PC-3 (cell line): ENCODE measurements around the gene DYNLL2. TPM values are rescaled to one million over a fixed set of nuclear protein-coding genes. Genes with fewer than 3 reads are reported as not detected.
A peak's percentile ranks its signal among the peaks of the same experiment; 100 is the strongest.
"Not testable (repeated sequence)": the region's sequence is repeated elsewhere in the genome, so short reads cannot be mapped to it uniquely, and the experiment has no call there.

Experiments
- ATAC-seq: fragments of 200-7000 bp; cut with Tn5 transposase; 2 replicates; pipeline ENCODE4 v1.9.1; 2020; ENCODE audit warnings: mild to moderate bottlenecking, moderate library complexity
- BruUV-seq: library from RNA; stranded (reverse); fragments of 400-500 nt; replicated peaks from 2 replicates; lab custom pipeline; 2021; lab: Mats Ljungman, UMichigan
- CTCF ChIA-PET: fragments of 300-600 bp; sonication (Branson Sonifier 250); formaldehyde crosslinking; loops from one replicate; lab custom pipeline; 2022; ENCODE audit warnings: antibody characterized with exemption; lab: Charles Lee
- POLR2A ChIA-PET: fragments of 300-600 bp; sonication (Branson Sonifier 250); formaldehyde crosslinking; loops from one replicate; lab custom pipeline; 2022; ENCODE audit warnings: antibody characterized with exemption; ENCODE audit not compliant: unreplicated experiment; lab: Charles Lee
- DNase-seq: peaks from one replicate; pipeline ENCODE4 v3.0.0-alpha.2; 2015
- H2AFZ ChIP-seq: fragments of 300-600 bp; sonication (generic); 2 replicates; pipeline ENCODE4 v1.6.0; 2016; ENCODE audit warnings: antibody characterized with exemption, low read length
- H3F3A ChIP-seq: fragments of 300-600 bp; sonication (generic); one replicate; pipeline ENCODE4 v1.6.0; 2017; ENCODE audit warnings: antibody characterized with exemption, low read length, control low read depth, mild to moderate bottlenecking; ENCODE audit not compliant: unreplicated experiment
- H3K27ac ChIP-seq: fragments of 300-600 bp; sonication (generic); 2 replicates; pipeline ENCODE4 v1.5.1; 2016; ENCODE audit warnings: mild to moderate bottlenecking, low read length
- H3K27me3 ChIP-seq: fragments of 300-600 bp; sonication (generic); 2 replicates; pipeline ENCODE4 v1.6.1; 2016; ENCODE audit warnings: low read length, mixed read lengths
- H3K36me3 ChIP-seq: fragments of 300-600 bp; sonication (generic); 2 replicates; pipeline ENCODE4 v1.6.1; 2016; ENCODE audit warnings: low read depth, mixed run types, low read length, mixed read lengths
- H3K4me1 ChIP-seq: fragments of 300-600 bp; sonication (generic); 2 replicates; pipeline ENCODE4 v1.5.1; 2016; ENCODE audit warnings: low read length; ENCODE audit not compliant: insufficient read depth
- H3K4me2 ChIP-seq: fragments of 300-600 bp; sonication (generic); 2 replicates; pipeline ENCODE4 v1.6.0; 2016; ENCODE audit warnings: low read length
- H3K4me3 ChIP-seq: fragments of 300-600 bp; sonication (generic); 2 replicates; pipeline ENCODE4 v1.5.1; 2016; ENCODE audit warnings: mild to moderate bottlenecking, low read length, mixed read lengths
- H3K79me2 ChIP-seq: fragments of 300-600 bp; sonication (generic); 2 replicates; pipeline ENCODE4 v1.6.1; 2017; ENCODE audit warnings: low read length, mixed read lengths
- H3K9ac ChIP-seq: fragments of 300-600 bp; sonication (generic); 2 replicates; pipeline ENCODE4 v1.6.0; 2016; ENCODE audit warnings: mild to moderate bottlenecking, low read length
- H3K9me2 ChIP-seq: fragments of 300-600 bp; sonication (generic); replicated peaks from 2 replicates; pipeline ENCODE4 v1.6.1; 2016; ENCODE audit warnings: mixed run types, low read length, mixed read lengths
- H3K9me3 ChIP-seq: fragments of 300-600 bp; sonication (generic); 2 replicates; pipeline ENCODE4 v1.6.1; 2016; ENCODE audit warnings: low read length, mixed read lengths
- H4K20me1 ChIP-seq: fragments of 300-600 bp; sonication (generic); 2 replicates; pipeline ENCODE4 v1.6.1; 2016; ENCODE audit warnings: low read length, mixed read lengths
- EZH2 ChIP-seq: fragments of 300-600 bp; sonication (generic); IDR thresholded peaks from one replicate; pipeline ENCODE4 v1.6.1; 2017; ENCODE audit warnings: antibody characterized with exemption, mild to moderate bottlenecking, low read length; ENCODE audit not compliant: unreplicated experiment
- EZH2phosphoT487 ChIP-seq: fragments of 300-600 bp; sonication (generic); IDR thresholded peaks from 2 replicates; pipeline ENCODE4 v1.6.1; 2018; ENCODE audit warnings: mild to moderate bottlenecking, antibody characterized with exemption, low read length, borderline replicate concordance
- intact Hi-C: fragments of 100-400 bp; cut with micrococcal nuclease; formaldehyde crosslinking; loops from 2 replicates; pipeline ENCODE4 v1.9.0; 2023
- total RNA-seq: library from RNA; depleted of rRNA; stranded (reverse); fragments of >200 nt; gene quantifications from 2 replicates; pipeline ENCODE4 v1.2.3, GENCODE V29; 2014
- TF ChIP-seq, protein P1 (sequence below): fragments of 300-600 bp; sonication (generic); conservative IDR thresholded peaks from 2 replicates; pipeline ENCODE4 v1.5.1; 2017; ENCODE audit warnings: antibody characterized with exemption, low read depth, mild to moderate bottlenecking, low read length

Gene DYNLL2
- total RNA-seq, 1 experiment from 2014 or later, result 38.0 TPM

DNA sequence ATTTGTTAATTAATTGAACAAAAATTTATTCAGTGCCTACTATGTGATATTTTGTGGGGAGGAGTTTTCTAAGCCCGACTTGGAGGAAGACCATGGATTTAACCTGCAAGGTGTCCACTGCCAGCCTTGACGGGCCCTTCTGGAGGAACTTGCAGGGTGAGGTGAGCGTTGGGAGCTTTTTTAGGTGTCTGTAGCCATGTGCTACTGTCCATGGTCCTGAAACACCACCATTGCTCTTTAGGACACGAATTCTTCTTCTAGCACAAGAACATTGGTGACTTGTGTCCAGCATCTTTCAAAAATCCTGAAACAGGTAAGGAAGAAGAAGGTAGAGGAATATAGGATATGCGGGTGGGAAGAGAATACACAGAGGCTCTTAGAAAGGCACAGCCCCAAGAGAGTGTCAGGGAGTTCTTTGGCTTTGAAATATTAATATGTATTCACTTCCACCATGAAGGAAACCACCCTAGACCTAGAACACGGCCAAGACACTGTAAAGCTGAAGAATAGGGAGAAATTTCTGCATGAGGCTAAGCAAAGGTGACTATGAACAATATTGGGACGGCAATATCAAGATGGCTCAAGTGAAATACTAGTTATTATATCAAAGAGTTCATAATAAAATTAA is 37.1 kb downstream of the DYNLL2 start:
- Histone ChIP-seq H3K36me3 (no peaks in the 10 kb centered on the region), H3F3A (no peaks in the 10 kb centered on the region), H3K4me3 (no peak overlapping the region), H3K9me2 (no peaks in the 10 kb centered on the region), H3K79me2 (no peaks in the 10 kb centered on the region), H3K4me1 (no peaks in the 10 kb centered on the region), H2AFZ (no peak overlapping the region), H3K9ac (no peak overlapping the region), H3K27ac (no peak overlapping the region), H4K20me1 (no peaks in the 10 kb centered on the region), H3K4me2 (no peak overlapping the region), H3K27me3 (peaks cover 13% of the 10 kb centered on the region), H3K9me3 (no peaks in the 10 kb centered on the region)
- intact Hi-C loops, result loop anchor here (10.0 kb wide), 1 partner anchor 174 kb away; no protein-coding TSS in a partner anchor
- DNase-seq (peak; percentile 79), ATAC-seq (peak; percentile 42; the same call in 1 of the 2 replicates)
- POLR2A ChIA-PET, result no interaction called here
- TF ChIP-seq EZH2 (no peak), EZH2phosphoT487 (no peak)
- TF ChIP-seq, protein P1, sequence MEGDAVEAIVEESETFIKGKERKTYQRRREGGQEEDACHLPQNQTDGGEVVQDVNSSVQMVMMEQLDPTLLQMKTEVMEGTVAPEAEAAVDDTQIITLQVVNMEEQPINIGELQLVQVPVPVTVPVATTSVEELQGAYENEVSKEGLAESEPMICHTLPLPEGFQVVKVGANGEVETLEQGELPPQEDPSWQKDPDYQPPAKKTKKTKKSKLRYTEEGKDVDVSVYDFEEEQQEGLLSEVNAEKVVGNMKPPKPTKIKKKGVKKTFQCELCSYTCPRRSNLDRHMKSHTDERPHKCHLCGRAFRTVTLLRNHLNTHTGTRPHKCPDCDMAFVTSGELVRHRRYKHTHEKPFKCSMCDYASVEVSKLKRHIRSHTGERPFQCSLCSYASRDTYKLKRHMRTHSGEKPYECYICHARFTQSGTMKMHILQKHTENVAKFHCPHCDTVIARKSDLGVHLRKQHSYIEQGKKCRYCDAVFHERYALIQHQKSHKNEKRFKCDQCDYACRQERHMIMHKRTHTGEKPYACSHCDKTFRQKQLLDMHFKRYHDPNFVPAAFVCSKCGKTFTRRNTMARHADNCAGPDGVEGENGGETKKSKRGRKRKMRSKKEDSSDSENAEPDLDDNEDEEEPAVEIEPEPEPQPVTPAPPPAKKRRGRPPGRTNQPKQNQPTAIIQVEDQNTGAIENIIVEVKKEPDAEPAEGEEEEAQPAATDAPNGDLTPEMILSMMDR, result no peak
- BruUV-seq, result no TSS peak
- CTCF ChIA-PET, result no interaction called here

DNA sequence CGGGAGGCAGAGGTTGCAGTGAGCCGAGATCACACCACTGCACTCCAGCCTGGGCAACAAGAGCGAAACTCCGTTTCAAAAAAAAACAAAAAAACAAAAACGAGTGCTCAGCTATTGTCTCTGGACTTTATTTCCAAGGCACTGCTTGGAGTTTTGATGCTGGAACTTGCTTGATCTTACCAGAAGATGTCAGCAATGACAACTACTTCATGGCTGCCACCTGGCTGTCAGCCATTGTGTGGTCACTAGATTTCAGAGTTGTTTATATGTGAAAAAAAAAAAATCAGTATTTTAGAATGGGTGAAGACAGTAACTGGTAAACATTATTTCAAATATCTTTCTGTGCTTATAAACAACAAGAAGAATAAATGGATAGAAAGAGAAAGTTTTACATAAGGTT is 38.7 kb downstream of the DYNLL2 start:
- ChIA-PET CTCF (interaction anchor here (0.6 to 1.3 kb wide), 5 partner anchors 51 to 196 kb away, joined by 4 to 8 read pairs (median 4); partner anchors contain the start of gene SRSF1), POLR2A (no interaction called here)
- Histone ChIP-seq H3K4me3 (no peak overlapping the region), H3K9me2 (no peaks in the 10 kb centered on the region), H3K9me3 (no peaks in the 10 kb centered on the region), H3K4me1 (no peaks in the 10 kb centered on the region), H4K20me1 (no peaks in the 10 kb centered on the region), H3K27ac (no peak overlapping the region), H3K36me3 (no peaks in the 10 kb centered on the region), H3K4me2 (no peak overlapping the region), H3K9ac (no peak overlapping the region), H2AFZ (no peak overlapping the region), H3K79me2 (no peaks in the 10 kb centered on the region), H3F3A (no peaks in the 10 kb centered on the region), H3K27me3 (peaks cover 30% of the 10 kb centered on the region)
- intact Hi-C loops, result loop anchor here (1.0 to 10.0 kb wide), 4 partner anchors 50 to 325 kb away; no protein-coding TSS in a partner anchor
- ATAC-seq (peak; percentile 74), DNase-seq (peak; percentile 77)
- BruUV-seq, result no TSS peak
- TF ChIP-seq, protein P1, result peak; percentile 72
- TF ChIP-seq EZH2, result no peak

DNA sequence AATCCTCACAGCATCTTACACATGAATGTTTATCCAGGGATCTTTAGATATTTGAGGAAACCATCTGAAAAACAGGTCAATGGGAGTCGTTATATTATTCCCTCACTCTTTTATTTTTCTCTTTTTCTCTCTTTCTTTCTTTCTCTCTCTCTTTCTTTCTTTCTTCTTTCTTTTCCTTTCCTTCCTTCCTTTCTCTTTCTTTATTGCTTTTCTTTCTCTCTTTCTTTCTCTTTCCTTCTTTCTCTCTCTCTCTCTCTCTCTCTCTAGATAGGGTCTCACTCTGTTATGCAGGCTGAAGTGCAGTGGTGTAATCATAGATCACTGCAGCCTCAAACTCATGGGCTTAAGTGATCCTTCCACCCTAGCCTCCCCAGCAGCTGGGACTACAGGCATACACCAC is 44.6 kb downstream of the DYNLL2 start:
- no peaks in the 10 kb centered on the region for H3K79me2 ChIP-seq
- no peaks in the 10 kb centered on the region for H3K9me2 ChIP-seq
- H3F3A ChIP-seq, result no peaks in the 10 kb centered on the region
- no peaks in the 10 kb centered on the region for H4K20me1 ChIP-seq
- H3K9ac ChIP-seq, result no peak overlapping the region
- ChIA-PET CTCF (no interaction called here), POLR2A (no interaction called here)
- no peak overlapping the region for H3K27ac ChIP-seq
- DNase-seq, result no peak
- intact Hi-C loops, result loop anchor here (10.0 kb wide), 1 partner anchor 167 kb away; no protein-coding TSS in a partner anchor
- no peaks in the 10 kb centered on the region for H3K4me1 ChIP-seq
- no peaks in the 10 kb centered on the region for H3K9me3 ChIP-seq
- H3K27me3 ChIP-seq, result peaks cover 63% of the 10 kb centered on the region
- no peak overlapping the region for H2AFZ ChIP-seq
- no peak overlapping the region for H3K4me3 ChIP-seq
- no peak overlapping the region for H3K4me2 ChIP-seq
- ATAC-seq, result no peak
- no TSS peak for BruUV-seq
- TF ChIP-seq EZH2, result no peak
- no peak for TF ChIP-seq EZH2phosphoT487
- TF ChIP-seq, protein P1, result no peak
- no peaks in the 10 kb centered on the region for H3K36me3 ChIP-seq

DNA sequence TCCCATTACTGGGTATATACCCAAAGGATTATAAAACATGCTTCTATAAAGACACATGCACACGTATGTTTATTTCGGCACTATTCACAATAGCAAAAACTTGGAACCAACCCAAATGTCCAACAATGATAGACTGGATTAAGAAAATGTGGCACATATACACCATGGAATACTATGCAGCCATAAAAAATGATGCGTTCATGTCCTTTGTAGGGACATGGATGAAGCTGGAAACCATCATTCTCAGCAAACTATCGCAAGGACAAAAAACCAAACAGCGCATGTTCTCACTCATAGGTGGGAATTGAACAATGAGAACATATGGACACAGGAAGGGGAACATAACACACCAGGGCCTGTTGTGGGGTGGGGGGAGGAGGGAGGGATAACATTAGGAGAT is 49.5 kb downstream of the DYNLL2 start:
- H3K27ac ChIP-seq, BruUV-seq, H3K9me2 ChIP-seq, H3K36me3 ChIP-seq, CTCF ChIA-PET, H3K4me3 ChIP-seq, H3K4me1 ChIP-seq, intact Hi-C loops, H3K4me2 ChIP-seq, ATAC-seq, DNase-seq, H4K20me1 ChIP-seq, H3K9me3 ChIP-seq, POLR2A ChIA-PET, H2AFZ ChIP-seq, H3F3A ChIP-seq, H3K9ac ChIP-seq, H3K79me2 ChIP-seq: not testable (repeated sequence)
- peaks cover 74% of the 10 kb centered on the region for H3K27me3 ChIP-seq
